ENCODE data around the gene TMEM219.

DNA sequence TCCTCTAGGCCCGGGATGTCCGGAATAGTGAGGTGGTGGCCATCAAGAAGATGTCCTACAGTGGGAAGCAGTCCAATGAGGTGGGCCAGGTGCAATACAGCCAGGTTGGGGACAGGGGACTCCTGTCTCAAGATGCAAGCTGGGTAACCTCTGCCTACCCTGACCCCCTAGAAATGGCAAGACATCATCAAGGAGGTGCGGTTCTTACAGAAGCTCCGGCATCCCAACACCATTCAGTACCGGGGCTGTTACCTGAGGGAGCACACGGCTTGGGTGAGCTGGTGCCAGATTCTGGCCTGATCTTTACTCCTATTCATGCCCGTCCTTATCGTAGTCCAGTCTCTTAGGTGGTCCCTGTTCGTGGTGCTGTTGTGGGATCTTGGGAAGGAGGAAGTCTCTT is 16.2 kb downstream of the TMEM219 start:
- TF ChIP-seq, protein P1, sequence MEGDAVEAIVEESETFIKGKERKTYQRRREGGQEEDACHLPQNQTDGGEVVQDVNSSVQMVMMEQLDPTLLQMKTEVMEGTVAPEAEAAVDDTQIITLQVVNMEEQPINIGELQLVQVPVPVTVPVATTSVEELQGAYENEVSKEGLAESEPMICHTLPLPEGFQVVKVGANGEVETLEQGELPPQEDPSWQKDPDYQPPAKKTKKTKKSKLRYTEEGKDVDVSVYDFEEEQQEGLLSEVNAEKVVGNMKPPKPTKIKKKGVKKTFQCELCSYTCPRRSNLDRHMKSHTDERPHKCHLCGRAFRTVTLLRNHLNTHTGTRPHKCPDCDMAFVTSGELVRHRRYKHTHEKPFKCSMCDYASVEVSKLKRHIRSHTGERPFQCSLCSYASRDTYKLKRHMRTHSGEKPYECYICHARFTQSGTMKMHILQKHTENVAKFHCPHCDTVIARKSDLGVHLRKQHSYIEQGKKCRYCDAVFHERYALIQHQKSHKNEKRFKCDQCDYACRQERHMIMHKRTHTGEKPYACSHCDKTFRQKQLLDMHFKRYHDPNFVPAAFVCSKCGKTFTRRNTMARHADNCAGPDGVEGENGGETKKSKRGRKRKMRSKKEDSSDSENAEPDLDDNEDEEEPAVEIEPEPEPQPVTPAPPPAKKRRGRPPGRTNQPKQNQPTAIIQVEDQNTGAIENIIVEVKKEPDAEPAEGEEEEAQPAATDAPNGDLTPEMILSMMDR (IDR thresholded peaks at IDR 0.05; ENCODE audit: insufficient read depth, low read length, poor library complexity, severe bottlenecking) = no peak
- no peak for TF ChIP-seq EZH2phosphoT487 (conservative IDR thresholded peaks at IDR 0.05; ENCODE audit: low read length)
